Activated CD4-positive, alpha-beta T cell treated with anti-CD3 and anti-CD28 coated beads, Interleukin-2, amount 10 ng/mL, durations not matched to agents 7 days and 5 days (primary cell): ENCODE data around the gene ZNF638. TPM values are rescaled to one million over a fixed set of nuclear protein-coding genes. Genes with fewer than 3 reads are reported as not detected.

ENCODE experiments used
- CTCF ChIA-PET: fragments of 350-600 bp; sonication (Branson Sonifier 250); formaldehyde crosslinking; loops from one replicate; lab custom pipeline; 2021; ENCODE audit warnings: antibody characterized with exemption; lab: Charles Lee
- POLR2A ChIA-PET: fragments of 350-600 bp; sonication (Branson Sonifier 250); formaldehyde crosslinking; loops from one replicate; lab custom pipeline; 2021; ENCODE audit warnings: antibody characterized with exemption; lab: Charles Lee
- DNase-seq: peaks from one replicate; pipeline ENCODE4 v3.0.0-alpha.2; 2020
- H3K27ac Mint-ChIP-seq: one replicate; pipeline ENCODE4 v1.8.0; 2021; ENCODE audit warnings: mild to moderate bottlenecking, moderate library complexity, mixed read lengths
- H3K27me3 Mint-ChIP-seq: one replicate; pipeline ENCODE4 v1.8.0; 2021; ENCODE audit warnings: mixed read lengths
- H3K36me3 Mint-ChIP-seq: one replicate; pipeline ENCODE4 v1.8.0; 2021; ENCODE audit warnings: low read depth, mixed read lengths
- H3K4me1 Mint-ChIP-seq: one replicate; pipeline ENCODE4 v1.8.0; 2021; ENCODE audit warnings: mixed read lengths
- H3K4me3 Mint-ChIP-seq: one replicate; pipeline ENCODE4 v1.8.0; 2021; ENCODE audit warnings: mild to moderate bottlenecking, moderate library complexity, mixed read lengths
- H3K9me3 Mint-ChIP-seq: one replicate; pipeline ENCODE4 v1.8.0; 2021; ENCODE audit warnings: mixed read lengths
- total RNA-seq, 2 experiments: library from RNA; stranded (reverse); gene quantifications; one replicate each; pipeline ENCODE4 v1.2.3, GENCODE V29; 2021

The ZNF638 gene
- total RNA-seq, 2 experiments from 2014 or later, result 87.6 to 101 TPM

DNA sequence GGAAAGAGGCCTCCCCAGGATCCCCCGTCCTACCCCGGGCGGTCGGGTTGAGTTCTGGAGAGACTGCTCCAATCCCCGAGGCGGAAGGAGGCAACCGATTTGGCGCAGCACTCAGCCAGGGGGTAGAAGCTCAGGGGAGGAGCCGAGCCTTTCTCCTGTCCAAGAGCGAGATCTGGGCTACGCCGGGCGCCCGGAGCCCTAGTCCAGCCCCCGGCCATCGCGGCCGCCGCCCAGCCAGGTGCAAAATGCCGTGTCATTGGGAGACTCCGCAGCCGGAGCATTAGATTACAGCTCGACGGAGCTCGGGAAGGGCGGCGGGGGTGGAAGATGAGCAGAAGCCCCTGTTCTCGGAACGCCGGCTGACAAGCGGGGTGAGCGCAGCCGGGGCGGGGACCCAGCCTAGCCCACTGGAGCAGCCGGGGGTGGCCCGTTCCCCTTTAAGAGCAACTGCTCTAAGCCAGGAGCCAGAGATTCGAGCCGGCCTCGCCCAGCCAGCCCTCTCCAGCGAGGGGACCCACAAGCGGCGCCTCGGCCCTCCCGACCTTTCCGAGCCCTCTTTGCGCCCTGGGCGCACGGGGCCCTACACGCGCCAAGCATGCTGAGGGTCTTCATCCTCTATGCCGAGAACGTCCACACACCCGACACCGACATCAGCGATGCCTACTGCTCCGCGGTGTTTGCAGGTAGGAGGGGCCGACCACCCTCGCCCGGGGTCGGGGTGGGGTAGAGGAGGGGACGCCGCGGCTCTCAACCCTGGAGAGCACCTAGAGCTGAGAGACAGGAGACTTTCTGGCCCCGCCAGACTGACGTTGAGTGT is 122.0 kb downstream of the ZNF638 start, which contains the start of gene DYSF:
Gene DYSF (plus strand): TSS at position 158 of the 817 bp plus-strand sequence.
- Mint-ChIP-seq H3K27ac (no peak within 1 kb of the TSS), H3K9me3 (no peaks in the 10 kb centered on the region), H3K36me3 (no peaks in the 10 kb centered on the region), H3K27me3 (peaks cover 40% of the 10 kb centered on the region), H3K4me3 (peak within 1 kb of the TSS; percentile 55), H3K4me1 (peaks cover 28% of the 10 kb centered on the region)
- DNase-seq, result no peak
- ChIA-PET POLR2A (no interaction called here), CTCF (interaction anchor here (1.5 kb wide), 1 partner anchor 97 kb away, joined by 3 read pairs; no protein-coding TSS in a partner anchor)

- CTCF ChIA-PET, result interaction anchor here (1.2 to 1.5 kb wide), 2 partner anchors 9 to 98 kb away, joined by 3 to 4 read pairs; no protein-coding TSS in a partner anchor
- POLR2A ChIA-PET, result no interaction called here
- Mint-ChIP-seq H3K36me3 (no peaks in the 10 kb centered on the region), H3K27me3 (peaks cover 40% of the 10 kb centered on the region), H3K4me1 (peaks cover 22% of the 10 kb centered on the region), H3K9me3 (no peaks in the 10 kb centered on the region), H3K4me3 (no peak overlapping the region), H3K27ac (no peak overlapping the region)
- DNase-seq, result no peak
Measured at GRCh38 chr2:71454221-71455010, 122.8 kb downstream of the ZNF638 start.

DNA sequence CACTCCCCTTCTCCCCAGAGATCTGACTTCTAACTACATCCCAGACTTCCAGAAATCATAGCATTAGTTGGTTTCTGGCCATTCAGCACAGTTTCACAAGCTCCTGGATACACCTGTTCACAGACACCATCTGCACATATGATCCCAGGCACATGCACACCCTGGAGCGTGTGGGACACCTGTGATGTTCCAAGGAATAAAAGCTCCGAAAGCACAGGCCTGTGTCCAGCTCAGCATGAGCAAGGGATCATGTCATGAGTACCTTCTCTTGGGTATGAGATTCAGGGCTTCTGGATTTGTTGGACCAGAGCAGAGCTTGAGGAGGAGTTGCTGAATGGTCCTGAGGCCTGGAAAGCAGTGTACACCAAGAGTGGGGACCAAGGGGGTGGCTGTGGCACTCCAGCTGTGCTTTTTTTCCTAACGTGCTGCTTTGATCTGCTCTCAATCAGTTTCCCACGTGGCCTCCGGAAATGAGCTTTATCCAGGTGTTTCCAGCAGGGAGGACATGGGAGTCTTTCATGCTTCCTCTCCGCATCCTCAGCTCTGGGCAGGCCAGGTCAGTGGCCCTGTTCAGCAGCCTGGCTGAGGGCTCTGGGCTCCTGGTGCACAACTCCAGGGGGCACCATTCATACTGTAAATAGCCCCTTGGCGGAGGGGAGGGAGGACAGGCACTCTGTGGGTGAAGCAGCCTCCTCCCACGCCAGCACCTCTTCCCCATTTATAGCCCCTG is 123.6 kb downstream of the ZNF638 start:
- Mint-ChIP-seq H3K27me3 (peaks cover 36% of the 10 kb centered on the region), H3K27ac (no peak overlapping the region), H3K9me3 (no peaks in the 10 kb centered on the region), H3K36me3 (no peaks in the 10 kb centered on the region), H3K4me3 (no peak overlapping the region), H3K4me1 (peaks cover 17% of the 10 kb centered on the region)
- no peak for DNase-seq
- POLR2A ChIA-PET, result no interaction called here
- CTCF ChIA-PET, result interaction anchor here (0.5 to 1.2 kb wide), 2 partner anchors 8 to 19 kb away, joined by 3 to 4 read pairs; no protein-coding TSS in a partner anchor

GRCh38 chr2:71455741-71456569 is 124.4 kb downstream of the ZNF638 start:
- no peak overlapping the region for H3K27ac Mint-ChIP-seq
- no peaks in the 10 kb centered on the region for H3K36me3 Mint-ChIP-seq
- H3K4me1 Mint-ChIP-seq, result peaks cover 17% of the 10 kb centered on the region
- no peaks in the 10 kb centered on the region for H3K9me3 Mint-ChIP-seq
- POLR2A ChIA-PET, result no interaction called here
- no peak overlapping the region for H3K4me3 Mint-ChIP-seq
- peaks cover 36% of the 10 kb centered on the region for H3K27me3 Mint-ChIP-seq
- DNase-seq, result no peak
- CTCF ChIA-PET, result interaction anchor here (1.2 kb wide), 1 partner anchor 8 kb away, joined by 4 read pairs; no protein-coding TSS in a partner anchor

DNA sequence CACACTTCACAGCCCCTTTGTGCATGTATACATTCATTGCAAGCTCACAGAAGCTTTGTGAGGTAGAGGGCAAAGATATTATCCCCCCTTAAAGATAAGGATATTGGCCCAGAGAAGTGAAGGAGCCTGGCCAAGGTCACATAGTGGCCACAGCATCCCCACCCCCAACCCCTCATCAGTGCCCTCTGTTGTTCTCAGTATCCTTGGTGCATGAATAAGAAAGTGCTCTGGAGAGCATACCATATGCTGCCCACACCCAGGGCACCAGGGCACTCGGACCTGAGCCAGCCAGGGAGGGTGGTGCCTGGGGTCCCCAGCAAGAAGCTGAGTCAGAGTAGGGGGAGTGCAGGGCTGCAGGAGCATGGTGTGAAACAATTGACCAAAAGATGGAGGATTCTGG is 125.0 kb downstream of the ZNF638 start:
- POLR2A ChIA-PET, result no interaction called here
- CTCF ChIA-PET, result no interaction called here
- peaks cover 17% of the 10 kb centered on the region for H3K4me1 Mint-ChIP-seq
- H3K4me3 Mint-ChIP-seq, result no peak overlapping the region
- no peaks in the 10 kb centered on the region for H3K36me3 Mint-ChIP-seq
- no peak overlapping the region for H3K27ac Mint-ChIP-seq
- H3K9me3 Mint-ChIP-seq, result no peaks in the 10 kb centered on the region
- no peak for DNase-seq
- H3K27me3 Mint-ChIP-seq, result peaks cover 30% of the 10 kb centered on the region

GRCh38 chr2:71457123-71457915 is 125.7 kb downstream of the ZNF638 start:
- peaks cover 15% of the 10 kb centered on the region for H3K4me1 Mint-ChIP-seq
- H3K27ac Mint-ChIP-seq, result no peak overlapping the region
- no peak overlapping the region for H3K4me3 Mint-ChIP-seq
- POLR2A ChIA-PET, result no interaction called here
- peaks cover 23% of the 10 kb centered on the region for H3K27me3 Mint-ChIP-seq
- peaks cover under 1% of the 10 kb centered on the region for H3K9me3 Mint-ChIP-seq
- DNase-seq, result no peak
- H3K36me3 Mint-ChIP-seq, result no peaks in the 10 kb centered on the region
- CTCF ChIA-PET, result interaction anchor here (0.9 kb wide), 1 partner anchor 23 kb away, joined by 3 read pairs; no protein-coding TSS in a partner anchor

DNA sequence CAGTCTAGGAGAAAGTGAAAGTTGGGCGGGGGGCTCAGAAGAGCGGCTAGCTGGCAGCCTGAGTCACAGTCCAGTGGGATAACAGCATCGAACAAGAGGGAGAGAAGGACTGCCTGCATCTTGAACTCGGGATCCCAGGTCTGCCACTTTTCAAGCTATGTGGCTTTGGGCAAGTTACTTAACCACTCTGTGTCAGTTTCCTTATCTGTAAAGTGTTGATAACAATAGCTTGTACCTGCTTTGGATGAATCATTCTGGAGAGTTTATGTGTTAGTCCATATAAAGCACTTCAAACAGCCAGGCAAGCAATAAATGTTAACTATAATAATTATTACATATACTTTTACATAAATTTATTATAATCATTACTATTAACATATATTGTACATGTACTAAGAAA is 126.3 kb downstream of the ZNF638 start:
- H3K27ac Mint-ChIP-seq, result no peak overlapping the region
- POLR2A ChIA-PET, result no interaction called here

DNA sequence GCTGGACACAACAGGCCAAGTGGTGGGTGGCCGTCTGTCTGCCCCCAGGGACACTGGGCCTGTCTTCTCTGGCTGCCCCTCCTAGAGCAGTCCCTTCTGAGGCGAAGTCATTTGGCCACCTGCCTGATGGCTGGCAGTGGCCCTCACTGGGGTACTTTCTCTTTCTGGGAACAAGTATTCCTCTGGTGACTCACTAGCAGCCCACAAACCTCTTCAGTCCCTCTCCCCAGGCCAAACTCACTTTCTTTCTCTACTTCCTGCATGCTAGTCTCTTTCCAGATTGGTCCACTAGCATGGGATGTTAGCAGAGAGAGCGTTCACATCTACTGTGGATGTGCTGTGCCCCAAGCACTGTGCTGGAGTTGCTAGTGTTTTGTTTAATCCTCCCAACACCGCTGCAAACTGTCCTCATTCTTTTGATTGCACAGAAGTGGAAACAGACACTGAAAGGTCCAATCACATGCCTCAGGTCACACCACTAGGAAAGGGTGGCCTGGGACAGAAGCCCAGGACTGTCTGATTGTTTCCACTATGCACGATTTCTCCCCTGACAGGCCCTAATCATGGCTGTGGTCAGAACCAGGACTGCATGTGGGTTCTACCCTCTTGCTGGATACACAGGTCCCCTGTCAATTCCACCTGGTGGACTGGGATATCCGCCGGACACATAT is 127.0 kb downstream of the ZNF638 start:
- Mint-ChIP-seq H3K4me3 (no peak overlapping the region), H3K36me3 (no peaks in the 10 kb centered on the region), H3K4me1 (peaks cover 6% of the 10 kb centered on the region), H3K27ac (no peak overlapping the region), H3K27me3 (peaks cover 19% of the 10 kb centered on the region), H3K9me3 (peaks cover 2% of the 10 kb centered on the region)
- POLR2A ChIA-PET, result no interaction called here
- CTCF ChIA-PET, result interaction anchor here (0.9 kb wide), 1 partner anchor 24 kb away, joined by 3 read pairs; no protein-coding TSS in a partner anchor
- no peak for DNase-seq

More for the DNA sequence above, 126.3 kb downstream of the ZNF638 start:
- Mint-ChIP-seq H3K36me3 (no peaks in the 10 kb centered on the region), H3K4me1 (peaks cover 9% of the 10 kb centered on the region), H3K9me3 (peaks cover 2% of the 10 kb centered on the region), H3K4me3 (no peak overlapping the region), H3K27me3 (peaks cover 19% of the 10 kb centered on the region)
- CTCF ChIA-PET, result interaction anchor here (0.9 kb wide), 1 partner anchor 24 kb away, joined by 3 read pairs; no protein-coding TSS in a partner anchor
- no peak for DNase-seq

GRCh38 chr2:71459084-71459431 is 127.5 kb downstream of the ZNF638 start:
- Mint-ChIP-seq H3K27ac (no peak overlapping the region), H3K9me3 (peaks cover 2% of the 10 kb centered on the region), H3K27me3 (peaks cover 17% of the 10 kb centered on the region), H3K4me3 (no peak overlapping the region), H3K4me1 (peaks cover 6% of the 10 kb centered on the region), H3K36me3 (no peaks in the 10 kb centered on the region)
- CTCF ChIA-PET, result no interaction called here
- POLR2A ChIA-PET, result no interaction called here
- no peak for DNase-seq

DNA sequence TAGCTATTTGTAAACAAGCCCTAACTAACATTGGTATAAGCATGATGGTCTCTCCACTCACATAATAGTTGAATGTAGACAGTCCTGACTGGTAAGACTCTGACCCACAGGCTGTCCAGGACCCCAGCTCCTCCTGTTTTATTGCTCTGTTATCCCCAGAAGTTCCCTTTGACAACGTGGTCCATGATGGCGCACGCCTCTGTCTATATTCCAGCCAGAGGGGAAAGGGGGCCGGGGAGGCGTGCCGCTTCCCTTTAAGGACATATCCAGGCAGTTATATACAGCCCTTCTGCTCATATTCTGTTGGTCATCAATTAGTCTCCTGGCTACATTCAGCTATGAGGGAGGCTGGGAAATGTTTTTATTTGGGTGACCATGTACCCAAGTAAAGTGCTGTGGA is 128.5 kb downstream of the ZNF638 start:
- Mint-ChIP-seq H3K27me3 (peaks cover 7% of the 10 kb centered on the region), H3K4me1 (peaks cover 4% of the 10 kb centered on the region), H3K9me3 (peaks cover 2% of the 10 kb centered on the region), H3K4me3 (no peak overlapping the region), H3K36me3 (no peaks in the 10 kb centered on the region), H3K27ac (no peak overlapping the region)
- CTCF ChIA-PET, result interaction anchor here (1.0 kb wide), 1 partner anchor 9 kb away, joined by 4 read pairs; no protein-coding TSS in a partner anchor
- POLR2A ChIA-PET, result no interaction called here
- no peak for DNase-seq
